KG1 (cell line): ENCODE results near the gene ACCSL.

Source experiments
- DNase-seq: peaks from one replicate; lab custom pipeline; 2025; lab: John Stamatoyannopoulos, UW

Gene ACCSL

DNA sequence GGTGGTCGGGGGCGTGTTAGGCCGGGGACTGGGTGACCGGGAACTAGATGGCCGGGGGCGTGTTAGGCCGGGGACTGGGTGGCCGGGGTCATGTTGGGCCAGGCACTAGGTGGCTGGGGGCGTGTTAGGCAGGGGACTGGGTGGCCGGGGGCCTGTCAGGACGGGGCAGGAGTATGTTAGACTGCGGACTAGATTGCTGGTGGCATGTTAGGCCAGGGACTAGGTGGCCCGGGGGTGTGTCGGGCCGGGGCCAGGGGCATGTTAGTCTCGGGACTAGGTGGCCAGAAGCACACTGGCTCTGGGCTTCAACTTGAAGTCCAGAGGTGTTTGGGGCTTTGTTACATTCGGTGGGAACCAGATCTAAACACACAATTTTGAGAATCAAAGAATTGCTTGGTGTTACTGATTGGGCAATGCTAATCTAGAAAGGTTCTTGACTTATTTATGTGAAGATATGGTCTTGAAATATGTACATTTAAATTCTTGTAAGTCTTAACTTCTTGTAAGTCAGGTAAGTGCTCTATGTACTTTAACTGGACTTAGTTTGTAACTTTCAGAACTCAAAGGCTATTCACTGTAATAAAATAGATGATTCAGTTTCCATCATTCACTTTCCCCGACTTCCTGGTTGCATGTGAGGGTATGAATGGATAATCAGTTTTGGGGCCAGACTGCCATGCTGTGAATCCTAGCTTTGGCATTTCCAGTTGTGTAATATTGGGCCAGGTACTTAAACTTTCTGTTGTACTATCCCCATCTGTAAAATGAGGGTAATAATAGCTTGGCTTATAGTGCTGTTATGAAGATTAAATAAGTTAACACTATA lies 48.8 kb downstream of the ACCSL start:
- DNase-seq, result no peak

DNA sequence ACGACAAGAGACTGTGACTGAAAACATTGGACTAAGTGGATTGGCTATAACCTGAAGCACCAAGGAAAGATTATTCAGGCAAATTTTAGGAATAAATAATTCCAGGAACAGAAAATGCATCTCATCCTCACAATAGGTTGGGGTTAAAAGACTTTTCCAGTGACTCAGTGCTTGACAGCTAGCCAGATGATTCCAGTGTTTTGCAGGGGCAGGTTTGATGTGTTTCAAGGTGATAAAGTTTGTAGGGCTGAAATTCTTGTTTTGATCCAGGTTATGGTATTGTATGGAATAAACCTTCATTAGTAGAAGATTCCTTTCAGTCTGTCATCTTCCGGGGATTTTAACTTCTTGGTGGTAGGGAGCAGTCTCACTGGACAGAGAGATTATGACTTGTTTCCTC lies 50.0 kb downstream of the ACCSL start:
- no peak for DNase-seq

DNA sequence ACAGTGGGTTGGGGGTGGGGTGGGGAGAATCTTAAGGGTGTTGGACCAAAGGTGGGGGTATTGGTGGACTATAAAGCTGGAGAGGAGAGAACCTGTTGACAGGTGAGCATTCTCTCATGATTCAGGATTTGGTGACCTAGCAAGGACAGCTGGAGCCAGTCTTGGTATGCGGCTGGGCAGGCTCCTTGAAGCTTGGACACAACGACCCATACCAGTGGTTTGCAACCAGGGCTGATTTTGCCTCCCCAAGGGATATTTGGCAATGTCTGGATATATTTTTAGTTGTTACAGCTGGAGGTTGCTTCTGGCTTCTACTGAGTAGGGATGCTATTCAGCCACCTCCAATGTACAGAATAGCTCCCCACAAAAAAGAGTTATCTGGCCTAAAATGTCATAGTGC lies 53.3 kb downstream of the ACCSL start:
- no peak for DNase-seq

DNA sequence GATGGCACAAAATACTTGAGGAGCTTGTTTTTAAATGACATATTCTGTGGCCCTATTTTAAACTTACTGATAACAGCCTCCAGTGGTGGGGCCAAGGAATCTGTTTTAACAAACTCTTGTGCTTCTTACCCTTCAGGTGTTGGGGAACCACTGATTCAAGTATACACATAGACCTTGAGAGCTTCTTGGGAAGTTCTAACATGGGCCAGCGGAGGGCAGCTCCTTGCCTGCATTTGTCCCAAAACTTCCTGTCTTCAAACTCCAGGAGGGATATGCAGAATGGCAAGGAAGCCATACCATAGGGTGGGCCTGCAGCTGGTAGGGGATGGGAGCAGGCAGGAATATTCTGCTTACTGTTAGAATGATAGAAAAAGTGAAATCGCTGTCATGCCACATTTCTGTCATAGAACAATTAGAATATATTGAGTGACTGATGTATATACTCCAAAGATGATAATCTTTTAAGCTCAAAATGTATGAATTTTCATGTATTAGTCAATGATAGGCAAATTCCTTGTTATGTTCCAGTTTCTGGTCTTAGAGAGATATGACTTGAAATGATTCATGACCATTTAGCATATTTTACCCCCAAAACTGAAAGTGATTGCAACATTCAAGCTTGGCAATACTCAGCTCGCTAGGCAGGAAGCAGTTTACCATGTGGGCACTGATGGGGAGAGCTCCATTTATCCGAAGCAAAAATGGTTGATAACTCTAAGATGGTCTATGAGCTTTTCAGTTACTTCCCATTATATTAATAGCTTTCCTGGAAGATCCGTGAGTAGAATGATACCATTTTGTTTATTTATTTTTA lies 56.9 kb downstream of the ACCSL start:
- DNase-seq, result no peak

DNA sequence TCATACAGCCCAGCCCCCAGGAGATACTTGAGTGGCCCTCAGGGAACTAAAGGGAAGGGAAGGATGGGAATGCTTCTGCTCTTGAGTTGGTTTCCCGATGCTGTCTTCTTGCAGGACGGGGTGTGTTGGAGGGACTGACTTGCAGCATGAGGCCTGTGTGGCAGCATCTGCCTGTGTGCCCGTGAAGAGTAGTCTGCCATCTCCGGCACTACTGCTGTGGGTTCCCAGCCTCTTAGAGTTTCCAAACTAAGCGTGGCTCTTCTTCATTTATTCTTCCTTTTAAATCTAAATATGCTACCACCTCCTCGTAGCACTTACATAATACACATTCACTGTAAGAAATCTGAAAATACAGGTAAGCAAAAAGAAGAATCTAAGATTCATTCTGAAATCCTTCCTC lies 60.5 kb downstream of the ACCSL start:
- DNase-seq, result no peak
